Panc1 (cell line): ENCODE results near the gene EVA1C. TPM values are rescaled to one million over a fixed set of nuclear protein-coding genes. Genes with fewer than 3 reads are reported as not detected.
A peak's percentile ranks its signal among the peaks of the same experiment; 100 is the strongest.
"Not testable (repeated sequence)": the region's sequence is repeated elsewhere in the genome, so short reads cannot be mapped to it uniquely, and the experiment has no call there.

ENCODE experiments used
- ATAC-seq: fragments of 200-7000 bp; cut with Tn5 transposase; 2 replicates; pipeline ENCODE4 v1.9.1; 2020; ENCODE audit warnings: mild to moderate bottlenecking, moderate library complexity
- BruUV-seq: library from RNA; stranded (reverse); fragments of 400-500 nt; replicated peaks from 2 replicates; lab custom pipeline; 2021; lab: Mats Ljungman, UMichigan
- CTCF ChIA-PET: fragments of 300-600 bp; sonication (Branson Sonifier 250); formaldehyde crosslinking; loops from one replicate; lab custom pipeline; 2022; ENCODE audit warnings: antibody characterized with exemption; lab: Charles Lee
- POLR2A ChIA-PET: fragments of 300-600 bp; sonication (Branson Sonifier 250); formaldehyde crosslinking; loops from one replicate; lab custom pipeline; 2022; ENCODE audit warnings: antibody characterized with exemption; lab: Charles Lee
- DNase-seq: peaks from one replicate; pipeline ENCODE4 v3.0.0-alpha.2; 2010; ENCODE audit warnings: low read depth, low spot score
- H3K27ac ChIP-seq: 2 replicates; pipeline ENCODE4 v1.5.1; 2011; ENCODE audit warnings: mild to moderate bottlenecking, low read length, inconsistent platforms
- H3K27me3 ChIP-seq: fragments of 200-500 bp; sonication (Bioruptor generic); 2 replicates; pipeline ENCODE4 v1.6.0; 2014; ENCODE audit warnings: low read length, inconsistent platforms; ENCODE audit not compliant: control insufficient read depth, insufficient read depth
- H3K36me3 ChIP-seq: fragments of 200-500 bp; sonication (Bioruptor generic); 2 replicates; pipeline ENCODE4 v1.5.1; 2014; ENCODE audit warnings: inconsistent platforms, mild to moderate bottlenecking, low read length, moderate library complexity; ENCODE audit not compliant: control insufficient read depth, insufficient read depth
- H3K4me1 ChIP-seq: 2 replicates; pipeline ENCODE4 v1.5.1; 2011; ENCODE audit warnings: inconsistent platforms, mild to moderate bottlenecking, low read length, moderate library complexity; ENCODE audit not compliant: control insufficient read depth, insufficient read depth
- H3K4me3 ChIP-seq, 2 experiments: 2 replicates each; pipeline ENCODE4 v1.5.1; 2011 to 2012; ENCODE audit warnings: low read depth in 2 of 2, low read length in 2 of 2, mild to moderate bottlenecking in 2 of 2, inconsistent platforms in 1 of 2, moderate library complexity in 1 of 2
- H3K9me3 ChIP-seq: fragments of 200-500 bp; sonication (Bioruptor generic); 2 replicates; pipeline ENCODE4 v1.5.1; 2014; ENCODE audit warnings: low read depth, mild to moderate bottlenecking, inconsistent platforms, low read length, moderate library complexity; ENCODE audit not compliant: control insufficient read depth, insufficient read depth
- POLR2AphosphoS5 ChIP-seq: IDR thresholded peaks from 2 replicates; pipeline ENCODE4 v1.6.1; 2012; ENCODE audit warnings: mild to moderate bottlenecking, low read depth, low read length, moderate library complexity
- SIN3A ChIP-seq: IDR thresholded peaks from 2 replicates; pipeline ENCODE4 v1.6.1; 2012; ENCODE audit warnings: low read depth, mild to moderate bottlenecking, low read length, moderate library complexity, borderline replicate concordance; ENCODE audit not compliant: insufficient read depth
- TCF7L2 ChIP-seq: IDR thresholded peaks from 2 replicates; pipeline ENCODE4 v1.6.1; 2011; ENCODE audit warnings: mild to moderate bottlenecking, low read depth, low read length, inconsistent platforms
- in situ Hi-C: cut with HindIII; loops from 2 replicates; pipeline ENCODE4 v1.10.0; 2016; ENCODE audit warnings: low sequenced_read_pairs, low pct_unique_long_range_greater_than_20kb
- intact Hi-C: fragments of 100-400 bp; cut with micrococcal nuclease; formaldehyde crosslinking; loops from one replicate; pipeline ENCODE4 v1.10.0; 2022; ENCODE audit not compliant: unreplicated experiment
- total RNA-seq: library from RNA; stranded (reverse); gene quantifications from one replicate; pipeline ENCODE4 v1.2.1, GENCODE V29; 2021; ENCODE audit not compliant: unreplicated experiment
- TF ChIP-seq, protein P1 (sequence below), 2 experiments: IDR thresholded peaks; 2 replicates each; pipeline ENCODE4 v1.6.1; 2011 to 2012; ENCODE audit warnings: low read depth in 2 of 2, control low read depth in 1 of 2, low read length in 1 of 2, mild to moderate bottlenecking in 1 of 2, moderate library complexity in 1 of 2; ENCODE audit not compliant: insufficient read depth in 1 of 2
- TF ChIP-seq, protein P2 (sequence below): fragments of 450-650 bp; IDR thresholded peaks from 2 replicates; pipeline ENCODE4 v1.5.1; 2017; ENCODE audit warnings: mild to moderate bottlenecking

The EVA1C gene
- total RNA-seq, 1 experiment from 2014 or later = 2.8 TPM

DNA sequence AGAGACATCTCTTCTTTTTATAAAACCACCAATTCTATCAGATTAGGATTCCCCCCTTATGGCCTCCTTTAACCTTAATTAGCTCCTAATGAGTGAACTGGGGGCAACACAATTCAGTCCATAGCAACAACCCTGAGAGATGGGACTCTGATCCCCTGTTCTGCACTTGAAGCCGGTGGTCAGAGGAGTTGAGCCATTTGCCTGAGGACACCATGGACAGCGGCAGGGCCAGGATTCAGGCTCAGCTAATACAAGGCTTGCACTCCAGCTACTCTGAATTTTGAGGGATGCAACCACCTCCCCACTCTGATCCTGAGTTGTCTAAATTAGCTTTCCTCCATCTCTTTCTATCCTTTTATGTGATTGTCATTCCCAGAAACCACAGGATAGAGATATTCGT lies 93.3 kb downstream of the EVA1C start:
- H3K27ac ChIP-seq, intact Hi-C loops, H3K36me3 ChIP-seq, H3K9me3 ChIP-seq, DNase-seq, H3K27me3 ChIP-seq, H3K4me3 ChIP-seq, BruUV-seq, POLR2A ChIA-PET, H3K4me1 ChIP-seq, CTCF ChIA-PET, in situ Hi-C loops, ATAC-seq: not testable (repeated sequence)
- TF ChIP-seq, protein P1, sequence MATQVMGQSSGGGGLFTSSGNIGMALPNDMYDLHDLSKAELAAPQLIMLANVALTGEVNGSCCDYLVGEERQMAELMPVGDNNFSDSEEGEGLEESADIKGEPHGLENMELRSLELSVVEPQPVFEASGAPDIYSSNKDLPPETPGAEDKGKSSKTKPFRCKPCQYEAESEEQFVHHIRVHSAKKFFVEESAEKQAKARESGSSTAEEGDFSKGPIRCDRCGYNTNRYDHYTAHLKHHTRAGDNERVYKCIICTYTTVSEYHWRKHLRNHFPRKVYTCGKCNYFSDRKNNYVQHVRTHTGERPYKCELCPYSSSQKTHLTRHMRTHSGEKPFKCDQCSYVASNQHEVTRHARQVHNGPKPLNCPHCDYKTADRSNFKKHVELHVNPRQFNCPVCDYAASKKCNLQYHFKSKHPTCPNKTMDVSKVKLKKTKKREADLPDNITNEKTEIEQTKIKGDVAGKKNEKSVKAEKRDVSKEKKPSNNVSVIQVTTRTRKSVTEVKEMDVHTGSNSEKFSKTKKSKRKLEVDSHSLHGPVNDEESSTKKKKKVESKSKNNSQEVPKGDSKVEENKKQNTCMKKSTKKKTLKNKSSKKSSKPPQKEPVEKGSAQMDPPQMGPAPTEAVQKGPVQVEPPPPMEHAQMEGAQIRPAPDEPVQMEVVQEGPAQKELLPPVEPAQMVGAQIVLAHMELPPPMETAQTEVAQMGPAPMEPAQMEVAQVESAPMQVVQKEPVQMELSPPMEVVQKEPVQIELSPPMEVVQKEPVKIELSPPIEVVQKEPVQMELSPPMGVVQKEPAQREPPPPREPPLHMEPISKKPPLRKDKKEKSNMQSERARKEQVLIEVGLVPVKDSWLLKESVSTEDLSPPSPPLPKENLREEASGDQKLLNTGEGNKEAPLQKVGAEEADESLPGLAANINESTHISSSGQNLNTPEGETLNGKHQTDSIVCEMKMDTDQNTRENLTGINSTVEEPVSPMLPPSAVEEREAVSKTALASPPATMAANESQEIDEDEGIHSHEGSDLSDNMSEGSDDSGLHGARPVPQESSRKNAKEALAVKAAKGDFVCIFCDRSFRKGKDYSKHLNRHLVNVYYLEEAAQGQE (IDR thresholded peaks at IDR 0.05; ENCODE audit: insufficient read depth in 1 of 2, low read depth in 2 of 2, low read length in 1 of 2) = peak; percentile 74

- CTCF ChIA-PET, H3K4me3 ChIP-seq, H3K27ac ChIP-seq, DNase-seq, POLR2A ChIA-PET, ATAC-seq, H3K36me3 ChIP-seq, intact Hi-C loops, H3K4me1 ChIP-seq, BruUV-seq, in situ Hi-C loops, H3K27me3 ChIP-seq, H3K9me3 ChIP-seq: not testable (repeated sequence)
These were observed 94.0 kb downstream of the EVA1C start for GRCh38 chr21:32506411-32506965.

GRCh38 chr21:32507342-32507919 lies 94.9 kb downstream of the EVA1C start:
- in situ Hi-C loops = no loop called here

GRCh38 chr21:32508036-32508435 lies 95.5 kb downstream of the EVA1C start:
- H3K4me3 ChIP-seq, H3K9me3 ChIP-seq, H3K36me3 ChIP-seq, H3K27me3 ChIP-seq, ATAC-seq, POLR2A ChIA-PET, intact Hi-C loops, in situ Hi-C loops, CTCF ChIA-PET, BruUV-seq, DNase-seq, H3K27ac ChIP-seq, H3K4me1 ChIP-seq: not testable (repeated sequence)

More at GRCh38 chr21:32507342-32507919, 94.9 kb downstream of the EVA1C start:
- H3K9me3 ChIP-seq = no peaks in the 10 kb centered on the region
- no TSS peak for BruUV-seq
- H3K36me3 ChIP-seq = no peaks in the 10 kb centered on the region
- H3K27ac ChIP-seq = no peak overlapping the region
- intact Hi-C loops = no loop called here
- CTCF ChIA-PET = no interaction called here
- no peaks in the 10 kb centered on the region for H3K27me3 ChIP-seq
- DNase-seq = no peak
- POLR2A ChIA-PET = no interaction called here
- H3K4me3 ChIP-seq = no peak overlapping the region
- TF ChIP-seq, protein P2, sequence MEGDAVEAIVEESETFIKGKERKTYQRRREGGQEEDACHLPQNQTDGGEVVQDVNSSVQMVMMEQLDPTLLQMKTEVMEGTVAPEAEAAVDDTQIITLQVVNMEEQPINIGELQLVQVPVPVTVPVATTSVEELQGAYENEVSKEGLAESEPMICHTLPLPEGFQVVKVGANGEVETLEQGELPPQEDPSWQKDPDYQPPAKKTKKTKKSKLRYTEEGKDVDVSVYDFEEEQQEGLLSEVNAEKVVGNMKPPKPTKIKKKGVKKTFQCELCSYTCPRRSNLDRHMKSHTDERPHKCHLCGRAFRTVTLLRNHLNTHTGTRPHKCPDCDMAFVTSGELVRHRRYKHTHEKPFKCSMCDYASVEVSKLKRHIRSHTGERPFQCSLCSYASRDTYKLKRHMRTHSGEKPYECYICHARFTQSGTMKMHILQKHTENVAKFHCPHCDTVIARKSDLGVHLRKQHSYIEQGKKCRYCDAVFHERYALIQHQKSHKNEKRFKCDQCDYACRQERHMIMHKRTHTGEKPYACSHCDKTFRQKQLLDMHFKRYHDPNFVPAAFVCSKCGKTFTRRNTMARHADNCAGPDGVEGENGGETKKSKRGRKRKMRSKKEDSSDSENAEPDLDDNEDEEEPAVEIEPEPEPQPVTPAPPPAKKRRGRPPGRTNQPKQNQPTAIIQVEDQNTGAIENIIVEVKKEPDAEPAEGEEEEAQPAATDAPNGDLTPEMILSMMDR = no peak
- TF ChIP-seq POLR2AphosphoS5 (no peak), TCF7L2 (no peak), SIN3A (no peak)
- TF ChIP-seq, protein P1 (IDR thresholded peaks at IDR 0.05; ENCODE audit: insufficient read depth in 1 of 2, low read depth in 2 of 2, low read length in 1 of 2) = no peak
- ATAC-seq = no peak
- H3K4me1 ChIP-seq = no peaks in the 10 kb centered on the region
